ENCODE data around the gene C16orf82. TPM values are rescaled to one million over a fixed set of nuclear protein-coding genes. Genes with fewer than 3 reads are reported as not detected.

C16orf82 gene
- polyA plus RNA-seq, 2 donors: not detected

GRCh38 chr16:27114006-27114405, 47.3 kb downstream of the C16orf82 start:
- H3K4me1 ChIP-seq (ENCODE audit: control insufficient read depth in 2 of 2, insufficient read depth in 2 of 2, low read length in 1 of 2): no peaks in the 10 kb centered on the region
- H3K36me3 ChIP-seq (ENCODE audit: control insufficient read depth in 2 of 2, insufficient read depth in 2 of 2, low read length in 1 of 2): no peaks in the 10 kb centered on the region
- 63 to 76% methylated on average over 2 of the region's 2 CpGs for WGBS, 2 donors
- H3K27ac ChIP-seq (ENCODE audit: low read depth in 2 of 2, low read length in 1 of 2): no peak overlapping the region
- H3K9me3 ChIP-seq (ENCODE audit: control insufficient read depth in 2 of 2, insufficient read depth in 1 of 2, low read depth in 1 of 2, low read length in 1 of 2): no peaks in the 10 kb centered on the region
- no peak overlapping the region for H3K4me3 ChIP-seq (ENCODE audit: low read depth in 1 of 2, low read length in 2 of 2)
- H3K27me3 ChIP-seq (ENCODE audit: control insufficient read depth in 1 of 2, insufficient read depth in 2 of 2, low read length in 2 of 2): no peaks in the 10 kb centered on the region

DNA sequence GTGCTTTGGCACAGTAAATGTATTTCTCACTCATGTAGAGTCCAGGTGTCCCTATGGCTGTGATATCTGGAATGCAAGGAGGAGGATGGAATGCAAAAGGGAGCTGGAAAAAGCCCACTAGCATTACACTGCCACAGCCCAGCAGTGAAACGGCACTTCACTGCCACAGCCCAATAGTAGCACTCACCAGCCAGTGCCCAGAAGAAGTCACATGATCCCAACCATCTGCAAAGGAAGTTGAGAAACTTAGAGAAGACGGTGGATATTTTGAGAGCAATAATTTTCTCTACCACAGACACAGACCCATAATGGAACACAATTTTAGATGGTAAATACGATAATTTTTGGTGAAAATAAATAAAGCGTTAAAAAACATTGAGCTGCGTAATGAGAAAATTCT, 51.8 kb downstream of the C16orf82 start:
- Histone ChIP-seq H3K27ac (ENCODE audit: low read depth in 2 of 2, low read length in 1 of 2) (no peak overlapping the region), H3K36me3 (ENCODE audit: control insufficient read depth in 2 of 2, insufficient read depth in 2 of 2, low read length in 1 of 2) (no peaks in the 10 kb centered on the region), H3K4me3 (ENCODE audit: low read depth in 1 of 2, low read length in 2 of 2) (no peak overlapping the region), H3K4me1 (ENCODE audit: control insufficient read depth in 2 of 2, insufficient read depth in 2 of 2, low read length in 1 of 2) (no peaks in the 10 kb centered on the region), H3K27me3 (ENCODE audit: control insufficient read depth in 1 of 2, insufficient read depth in 2 of 2, low read length in 2 of 2) (no peaks in the 10 kb centered on the region), H3K9me3 (ENCODE audit: control insufficient read depth in 2 of 2, insufficient read depth in 1 of 2, low read depth in 1 of 2, low read length in 1 of 2) (no peaks in the 10 kb centered on the region)
- 67% methylated on average over 5 of the region's 5 CpGs for WGBS, 2 donors

Other genes starting within 250 kb of the C16orf82 start
- gene KDM8, start 136.6 kb downstream of the C16orf82 start, polyA plus RNA-seq: 1 to 10 TPM; 2.6 to 3.7 TPM
- gene NSMCE1, start 201.8 kb downstream of the C16orf82 start, polyA plus RNA-seq: 10 to 100 TPM; 29.0 to 47.1 TPM
- 10 to 100 TPM; 51.1 to 60.0 TPM for gene IL4R, start 247.0 kb downstream of the C16orf82 start, polyA plus RNA-seq

All from esophagus (tissue), 2 donors.